NT2/D1 (cell line): ENCODE results near the gene SELENOI.
"Not testable (repeated sequence)": the region's sequence is repeated elsewhere in the genome, so short reads cannot be mapped to it uniquely, and the experiment has no call there.

Source experiments
- SUZ12 ChIP-seq: IDR thresholded peaks from 2 replicates; pipeline ENCODE4 v1.6.1; 2011; ENCODE audit not compliant: insufficient read length, insufficient read depth; ENCODE audit errors: extremely low read depth
- YY1 ChIP-seq: IDR thresholded peaks from 2 replicates; pipeline ENCODE4 v1.6.1; 2011; ENCODE audit not compliant: insufficient read length, insufficient read depth
- ZNF274 ChIP-seq: IDR thresholded peaks from 2 replicates; pipeline ENCODE4 v1.6.1; 2011; ENCODE audit warnings: mild to moderate bottlenecking, low read depth, low read length

DNA sequence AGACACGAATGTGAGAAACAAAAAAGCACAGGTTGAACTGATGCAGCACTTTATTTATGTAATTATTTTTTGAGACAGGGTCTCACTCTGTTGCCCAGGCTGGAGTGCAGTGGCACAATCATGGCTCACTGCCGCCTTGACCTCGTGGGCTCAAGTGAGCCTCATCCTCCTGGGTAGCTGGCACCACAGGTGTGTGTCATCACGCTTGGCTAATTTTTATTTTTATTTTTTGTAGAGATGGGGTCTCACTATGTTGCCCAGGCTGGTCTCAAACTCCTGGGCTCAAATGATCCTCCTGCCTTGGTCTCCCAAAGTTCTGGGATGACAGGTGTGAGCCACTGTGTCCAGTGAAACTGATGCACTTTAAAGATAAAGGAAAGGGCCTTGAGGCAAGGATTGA, 16.9 kb upstream of the SELENOI start:
- not testable (repeated sequence) for TF ChIP-seq YY1, ZNF274, SUZ12
